ENCODE data around the gene NBPF9. TPM values are rescaled to one million over a fixed set of nuclear protein-coding genes. Genes with fewer than 3 reads are reported as not detected.
A peak's percentile ranks its signal among the peaks of the same experiment; 100 is the strongest.
"Not testable (repeated sequence)": the region's sequence is repeated elsewhere in the genome, so short reads cannot be mapped to it uniquely, and the experiment has no call there.

The NBPF9 gene
- total and polyA plus RNA-seq, 4 donors, result 4.5 to 27.3 (median 10.7) TPM

DNA sequence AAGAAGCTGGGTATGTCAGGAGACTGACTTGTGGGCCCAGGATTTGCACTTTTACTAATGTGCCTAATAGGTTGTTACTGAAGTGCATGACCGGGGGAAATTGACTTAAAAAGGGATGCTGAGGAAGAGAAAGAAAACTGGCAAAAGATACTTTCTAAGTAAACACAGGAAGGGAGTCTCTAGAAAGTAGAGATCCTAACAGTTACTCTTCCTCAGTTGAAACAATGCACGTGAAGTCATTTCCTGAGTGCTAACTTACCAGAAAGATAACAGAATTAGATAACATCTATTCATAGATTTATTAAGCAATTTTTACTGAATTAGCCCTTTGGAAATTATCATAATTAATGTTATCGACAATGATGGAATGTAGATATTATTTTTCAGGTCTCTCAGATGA lies 9.5 kb upstream of the NBPF9 start:
- not testable (repeated sequence) for H3K9ac ChIP-seq (ENCODE audit: low read depth in 1 of 2, low read length in 2 of 2); H3K36me3 ChIP-seq (ENCODE audit: control insufficient read depth in 4 of 4, insufficient read depth in 3 of 4, low read depth in 1 of 4, low read length in 3 of 4); H3K27ac ChIP-seq (ENCODE audit: low read depth in 1 of 2, low read length in 2 of 2); H3K27me3 ChIP-seq (ENCODE audit: control insufficient read depth in 4 of 4, insufficient read depth in 4 of 4, low read length in 3 of 4); H3K4me1 ChIP-seq (ENCODE audit: control insufficient read depth in 4 of 4, insufficient read depth in 4 of 4, low read length in 3 of 4); H3K4me3 ChIP-seq (ENCODE audit: low read depth in 1 of 3, low read length in 3 of 3); DNase-seq (ENCODE audit: low spot score); H3K9me3 ChIP-seq (ENCODE audit: control insufficient read depth in 4 of 4, low read length in 3 of 4)
- 85% methylated on average over 1 of the region's 3 CpGs for WGBS

DNA sequence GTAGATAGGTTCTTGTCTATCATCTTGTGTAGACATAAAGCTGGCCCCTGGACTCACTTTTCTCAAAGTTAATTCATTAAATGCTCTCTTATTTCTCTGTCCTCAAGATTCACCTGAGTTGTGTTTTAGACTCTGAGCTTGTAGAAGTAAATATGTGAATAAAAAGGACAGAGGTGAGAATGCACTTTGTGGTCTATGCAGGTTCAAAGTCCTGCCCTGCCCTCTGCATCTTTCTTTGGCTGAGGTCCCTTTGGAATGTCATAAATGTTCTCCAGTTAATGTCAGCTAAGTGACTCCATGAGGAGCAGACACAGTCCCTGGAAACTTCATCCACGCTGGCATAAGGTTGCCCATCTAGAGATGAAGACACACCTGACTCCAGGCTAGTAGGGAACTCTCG lies 7.0 kb upstream of the NBPF9 start:
- TF ChIP-seq HNF4A (conservative IDR thresholded peaks at IDR 0.05), result peak in 1 of 2 donors; percentile 49
- not testable (repeated sequence) for H3K4me1 ChIP-seq (ENCODE audit: control insufficient read depth in 4 of 4, insufficient read depth in 4 of 4, low read length in 3 of 4); H3K9ac ChIP-seq (ENCODE audit: low read depth in 1 of 2, low read length in 2 of 2); H3K27me3 ChIP-seq (ENCODE audit: control insufficient read depth in 4 of 4, insufficient read depth in 4 of 4, low read length in 3 of 4); H3K27ac ChIP-seq (ENCODE audit: low read depth in 1 of 2, low read length in 2 of 2); H3K36me3 ChIP-seq (ENCODE audit: control insufficient read depth in 4 of 4, insufficient read depth in 3 of 4, low read depth in 1 of 4, low read length in 3 of 4); H3K9me3 ChIP-seq (ENCODE audit: control insufficient read depth in 4 of 4, low read length in 3 of 4); DNase-seq (ENCODE audit: low spot score); H3K4me3 ChIP-seq (ENCODE audit: low read depth in 1 of 3, low read length in 3 of 3)
- WGBS, result 82% methylated on average over 1 of the region's 2 CpGs

DNA sequence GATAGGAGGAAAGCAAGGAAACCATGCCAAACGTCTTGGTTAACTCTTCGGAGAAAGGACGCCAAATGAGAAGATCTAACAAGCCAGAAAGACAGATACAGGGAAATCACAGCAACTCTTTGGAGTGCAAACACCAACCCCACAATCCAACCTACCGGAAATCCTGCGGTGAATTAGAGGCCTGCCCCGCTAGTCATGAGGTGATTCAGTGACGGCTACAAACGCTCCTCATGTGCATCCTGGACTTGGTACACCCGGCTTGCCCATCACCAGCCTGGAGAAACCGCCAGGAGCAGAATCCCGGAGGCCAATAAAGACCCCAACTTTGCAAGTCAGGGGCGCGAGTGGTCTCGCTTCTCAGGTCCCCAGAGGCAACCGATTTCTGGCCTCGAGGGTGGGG lies 777 bp downstream of the NBPF9 start:
- H3K36me3 ChIP-seq (ENCODE audit: control insufficient read depth in 4 of 4, insufficient read depth in 3 of 4, low read depth in 1 of 4, low read length in 3 of 4); H3K4me1 ChIP-seq (ENCODE audit: control insufficient read depth in 4 of 4, insufficient read depth in 4 of 4, low read length in 3 of 4); H3K9me3 ChIP-seq (ENCODE audit: control insufficient read depth in 4 of 4, low read length in 3 of 4); DNase-seq (ENCODE audit: low spot score); H3K4me3 ChIP-seq (ENCODE audit: low read depth in 1 of 3, low read length in 3 of 3); H3K9ac ChIP-seq (ENCODE audit: low read depth in 1 of 2, low read length in 2 of 2); H3K27ac ChIP-seq (ENCODE audit: low read depth in 1 of 2, low read length in 2 of 2); H3K27me3 ChIP-seq (ENCODE audit: control insufficient read depth in 4 of 4, insufficient read depth in 4 of 4, low read length in 3 of 4): not testable (repeated sequence)
- 0% methylated on average over 7 of the region's 16 CpGs for WGBS

DNA sequence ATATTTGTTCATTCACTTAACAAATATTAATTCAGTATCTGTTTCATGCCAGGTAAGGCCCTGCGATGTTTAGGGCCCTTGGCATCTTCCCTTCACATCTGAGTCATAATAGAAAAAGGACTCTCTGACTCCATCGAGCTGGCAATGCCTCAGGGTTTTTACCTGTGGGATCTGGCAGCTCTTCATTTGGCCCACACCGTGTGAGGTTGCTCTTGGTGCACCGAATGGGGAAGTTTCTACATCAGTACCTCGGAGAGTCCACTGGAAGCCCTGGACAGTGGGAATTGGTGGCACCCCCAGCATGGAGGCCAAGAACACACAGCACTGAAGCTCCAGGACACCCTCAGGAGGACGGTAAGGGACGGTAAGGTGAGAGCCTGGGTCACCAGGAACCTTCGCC lies 5.1 kb downstream of the NBPF9 start:
- TF ChIP-seq RXRA (IDR thresholded peaks at IDR 0.05), result peak in 1 of 2 donors; percentile 9
- TF ChIP-seq, protein P1, sequence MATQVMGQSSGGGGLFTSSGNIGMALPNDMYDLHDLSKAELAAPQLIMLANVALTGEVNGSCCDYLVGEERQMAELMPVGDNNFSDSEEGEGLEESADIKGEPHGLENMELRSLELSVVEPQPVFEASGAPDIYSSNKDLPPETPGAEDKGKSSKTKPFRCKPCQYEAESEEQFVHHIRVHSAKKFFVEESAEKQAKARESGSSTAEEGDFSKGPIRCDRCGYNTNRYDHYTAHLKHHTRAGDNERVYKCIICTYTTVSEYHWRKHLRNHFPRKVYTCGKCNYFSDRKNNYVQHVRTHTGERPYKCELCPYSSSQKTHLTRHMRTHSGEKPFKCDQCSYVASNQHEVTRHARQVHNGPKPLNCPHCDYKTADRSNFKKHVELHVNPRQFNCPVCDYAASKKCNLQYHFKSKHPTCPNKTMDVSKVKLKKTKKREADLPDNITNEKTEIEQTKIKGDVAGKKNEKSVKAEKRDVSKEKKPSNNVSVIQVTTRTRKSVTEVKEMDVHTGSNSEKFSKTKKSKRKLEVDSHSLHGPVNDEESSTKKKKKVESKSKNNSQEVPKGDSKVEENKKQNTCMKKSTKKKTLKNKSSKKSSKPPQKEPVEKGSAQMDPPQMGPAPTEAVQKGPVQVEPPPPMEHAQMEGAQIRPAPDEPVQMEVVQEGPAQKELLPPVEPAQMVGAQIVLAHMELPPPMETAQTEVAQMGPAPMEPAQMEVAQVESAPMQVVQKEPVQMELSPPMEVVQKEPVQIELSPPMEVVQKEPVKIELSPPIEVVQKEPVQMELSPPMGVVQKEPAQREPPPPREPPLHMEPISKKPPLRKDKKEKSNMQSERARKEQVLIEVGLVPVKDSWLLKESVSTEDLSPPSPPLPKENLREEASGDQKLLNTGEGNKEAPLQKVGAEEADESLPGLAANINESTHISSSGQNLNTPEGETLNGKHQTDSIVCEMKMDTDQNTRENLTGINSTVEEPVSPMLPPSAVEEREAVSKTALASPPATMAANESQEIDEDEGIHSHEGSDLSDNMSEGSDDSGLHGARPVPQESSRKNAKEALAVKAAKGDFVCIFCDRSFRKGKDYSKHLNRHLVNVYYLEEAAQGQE (IDR thresholded peaks at IDR 0.05), result peak; percentile 26
- H3K27me3 ChIP-seq (ENCODE audit: control insufficient read depth in 4 of 4, insufficient read depth in 4 of 4, low read length in 3 of 4); H3K9ac ChIP-seq (ENCODE audit: low read depth in 1 of 2, low read length in 2 of 2); DNase-seq (ENCODE audit: low spot score); H3K27ac ChIP-seq (ENCODE audit: low read depth in 1 of 2, low read length in 2 of 2); H3K4me3 ChIP-seq (ENCODE audit: low read depth in 1 of 3, low read length in 3 of 3); H3K36me3 ChIP-seq (ENCODE audit: control insufficient read depth in 4 of 4, insufficient read depth in 3 of 4, low read depth in 1 of 4, low read length in 3 of 4); H3K9me3 ChIP-seq (ENCODE audit: control insufficient read depth in 4 of 4, low read length in 3 of 4); H3K4me1 ChIP-seq (ENCODE audit: control insufficient read depth in 4 of 4, insufficient read depth in 4 of 4, low read length in 3 of 4): not testable (repeated sequence)
- 54% methylated on average over 6 of the region's 8 CpGs for WGBS

DNA sequence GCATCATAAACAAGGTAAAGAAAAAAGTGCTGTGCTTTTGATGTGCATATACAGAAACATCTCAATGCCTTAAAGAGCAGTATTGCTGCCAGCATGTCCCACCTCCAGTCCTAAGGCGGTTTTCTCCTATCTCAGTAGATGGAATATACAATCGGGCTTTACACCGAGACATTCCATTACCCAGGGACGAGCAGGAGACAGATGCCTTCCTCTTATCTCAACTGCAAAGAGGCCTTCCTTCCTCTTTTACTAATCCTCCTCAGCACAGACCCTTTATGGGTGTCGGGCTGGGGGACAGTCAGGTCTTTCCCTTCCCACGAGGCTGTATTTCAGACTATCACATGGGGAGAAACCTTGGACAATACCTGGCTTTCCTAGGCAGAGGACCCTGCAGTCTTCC lies 10.2 kb downstream of the NBPF9 start:
- not testable (repeated sequence) for H3K27me3 ChIP-seq (ENCODE audit: control insufficient read depth in 4 of 4, insufficient read depth in 4 of 4, low read length in 3 of 4); H3K36me3 ChIP-seq (ENCODE audit: control insufficient read depth in 4 of 4, insufficient read depth in 3 of 4, low read depth in 1 of 4, low read length in 3 of 4); H3K4me3 ChIP-seq (ENCODE audit: low read depth in 1 of 3, low read length in 3 of 3); DNase-seq (ENCODE audit: low spot score); H3K9me3 ChIP-seq (ENCODE audit: control insufficient read depth in 4 of 4, low read length in 3 of 4); H3K4me1 ChIP-seq (ENCODE audit: control insufficient read depth in 4 of 4, insufficient read depth in 4 of 4, low read length in 3 of 4); H3K27ac ChIP-seq (ENCODE audit: low read depth in 1 of 2, low read length in 2 of 2); H3K9ac ChIP-seq (ENCODE audit: low read depth in 1 of 2, low read length in 2 of 2)
- WGBS, result 69% methylated on average over 6 of the region's 6 CpGs
